Measurements from ENCODE around the gene TFAP2D.

TFAP2D gene

DNA sequence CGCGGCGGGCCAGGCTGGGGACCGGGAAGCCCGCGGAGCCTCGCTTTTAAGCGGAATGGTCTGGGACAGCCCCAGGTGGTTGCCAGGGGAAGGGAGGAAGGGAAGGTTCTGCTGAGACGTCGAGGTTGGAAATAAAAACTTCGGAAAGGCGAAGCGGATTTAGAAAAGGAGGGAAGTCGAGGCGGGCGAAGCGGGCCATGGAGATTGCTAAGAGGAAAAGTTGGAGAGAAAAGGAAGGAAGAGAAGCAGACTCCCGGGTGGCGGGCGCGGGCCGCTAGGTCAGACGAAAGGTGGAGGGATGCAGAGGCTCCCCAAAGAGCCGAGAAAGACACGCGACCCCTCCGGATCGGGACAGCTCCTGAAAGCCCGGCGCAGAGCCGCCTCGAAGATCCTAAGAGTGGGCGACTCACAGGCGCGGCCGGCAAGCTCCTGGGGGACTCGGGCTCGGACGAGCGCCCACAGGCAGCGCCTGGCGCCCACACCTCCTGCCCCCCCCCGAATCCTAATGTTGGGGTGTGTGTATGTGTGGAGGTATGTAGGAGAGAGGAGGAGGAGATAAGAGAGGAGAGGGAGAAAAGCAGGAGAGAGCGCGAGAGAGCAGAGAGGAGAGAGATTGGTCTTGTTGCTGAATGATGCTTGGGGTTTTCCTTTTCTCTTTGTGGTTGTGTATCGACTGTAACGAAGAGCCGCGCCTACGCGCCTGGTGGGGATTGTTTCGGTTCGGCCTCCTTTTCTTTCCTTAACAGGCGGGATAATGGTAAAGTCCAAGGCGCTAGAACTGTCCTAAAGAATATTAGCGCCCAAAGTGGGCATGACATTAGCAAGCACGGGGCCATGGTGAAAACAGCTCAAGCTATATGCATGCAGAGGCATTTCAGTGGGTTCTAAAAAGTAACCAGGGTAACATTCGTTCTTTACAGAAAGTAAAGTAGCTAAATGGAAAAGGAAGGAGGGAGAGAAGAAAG is 106.9 kb downstream of the TFAP2D start:
- TF ChIP-seq, protein P1, sequence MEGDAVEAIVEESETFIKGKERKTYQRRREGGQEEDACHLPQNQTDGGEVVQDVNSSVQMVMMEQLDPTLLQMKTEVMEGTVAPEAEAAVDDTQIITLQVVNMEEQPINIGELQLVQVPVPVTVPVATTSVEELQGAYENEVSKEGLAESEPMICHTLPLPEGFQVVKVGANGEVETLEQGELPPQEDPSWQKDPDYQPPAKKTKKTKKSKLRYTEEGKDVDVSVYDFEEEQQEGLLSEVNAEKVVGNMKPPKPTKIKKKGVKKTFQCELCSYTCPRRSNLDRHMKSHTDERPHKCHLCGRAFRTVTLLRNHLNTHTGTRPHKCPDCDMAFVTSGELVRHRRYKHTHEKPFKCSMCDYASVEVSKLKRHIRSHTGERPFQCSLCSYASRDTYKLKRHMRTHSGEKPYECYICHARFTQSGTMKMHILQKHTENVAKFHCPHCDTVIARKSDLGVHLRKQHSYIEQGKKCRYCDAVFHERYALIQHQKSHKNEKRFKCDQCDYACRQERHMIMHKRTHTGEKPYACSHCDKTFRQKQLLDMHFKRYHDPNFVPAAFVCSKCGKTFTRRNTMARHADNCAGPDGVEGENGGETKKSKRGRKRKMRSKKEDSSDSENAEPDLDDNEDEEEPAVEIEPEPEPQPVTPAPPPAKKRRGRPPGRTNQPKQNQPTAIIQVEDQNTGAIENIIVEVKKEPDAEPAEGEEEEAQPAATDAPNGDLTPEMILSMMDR (IDR thresholded peaks at IDR 0.05) = no peak
- TF ChIP-seq ZFX (IDR thresholded peaks at IDR 0.05; ENCODE audit: borderline replicate concordance) = no peak
- peak overlapping the region; percentile 49 for H3K27ac ChIP-seq

DNA sequence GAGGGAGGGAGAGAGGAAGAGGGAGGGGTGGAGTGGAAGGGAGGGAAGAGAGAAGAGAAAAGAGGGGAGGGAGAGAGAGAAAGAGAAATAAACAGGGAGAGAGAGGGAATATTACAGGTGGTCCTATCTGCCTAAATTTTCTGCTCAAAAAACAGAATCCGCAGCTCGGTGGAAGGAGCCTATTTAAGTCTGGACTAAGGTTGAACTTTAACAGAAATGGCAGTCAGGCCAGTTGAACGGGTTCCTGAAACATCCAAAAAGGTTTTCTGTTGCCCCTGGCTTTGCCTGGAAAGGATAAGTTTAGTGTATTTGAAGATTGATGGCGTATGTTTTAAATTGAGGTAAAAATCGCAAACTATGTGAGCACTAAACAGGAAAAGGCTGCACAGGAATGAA is 107.5 kb downstream of the TFAP2D start:
- TF ChIP-seq, protein P1 (IDR thresholded peaks at IDR 0.05) = no peak
- TF ChIP-seq ZFX (IDR thresholded peaks at IDR 0.05; ENCODE audit: borderline replicate concordance) = no peak
- peak overlapping the region; percentile 49 for H3K27ac ChIP-seq

DNA sequence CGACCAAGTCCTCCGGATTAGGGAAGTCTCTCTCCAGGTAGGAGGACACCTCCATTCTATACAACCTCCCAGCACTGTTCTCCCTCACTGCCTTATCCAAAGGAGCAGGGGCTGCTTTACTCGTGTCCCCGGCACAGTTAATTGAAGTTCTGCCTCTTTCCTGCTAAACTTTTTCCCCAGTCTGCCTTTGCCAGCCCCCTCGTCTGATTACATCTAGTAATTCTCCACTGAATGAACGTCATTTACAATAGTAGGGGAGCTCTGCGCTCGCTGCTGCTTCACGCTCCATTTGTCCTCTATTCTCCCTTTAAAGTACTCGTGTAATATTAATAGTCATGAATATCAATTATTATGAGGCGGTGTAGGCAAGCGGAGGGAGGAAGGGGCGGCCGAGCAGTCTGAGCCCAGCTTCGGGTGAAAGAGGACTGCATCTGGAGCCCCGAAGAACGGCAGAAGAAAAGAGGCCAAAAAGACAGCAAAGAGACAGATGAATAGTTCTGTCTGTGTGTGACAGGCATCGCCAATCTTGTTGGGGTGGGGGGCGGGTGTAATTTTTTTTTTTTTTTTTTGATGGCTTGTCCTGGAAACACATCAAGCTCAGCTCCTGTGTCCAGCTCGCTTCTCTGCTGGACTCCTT is 108.2 kb downstream of the TFAP2D start:
- 0 out of 2 replicates have a peak overlapping the region, but pooled peaks have one; percentile 49 for H3K27ac ChIP-seq
- no peak for TF ChIP-seq ZFX (IDR thresholded peaks at IDR 0.05; ENCODE audit: borderline replicate concordance)

DNA sequence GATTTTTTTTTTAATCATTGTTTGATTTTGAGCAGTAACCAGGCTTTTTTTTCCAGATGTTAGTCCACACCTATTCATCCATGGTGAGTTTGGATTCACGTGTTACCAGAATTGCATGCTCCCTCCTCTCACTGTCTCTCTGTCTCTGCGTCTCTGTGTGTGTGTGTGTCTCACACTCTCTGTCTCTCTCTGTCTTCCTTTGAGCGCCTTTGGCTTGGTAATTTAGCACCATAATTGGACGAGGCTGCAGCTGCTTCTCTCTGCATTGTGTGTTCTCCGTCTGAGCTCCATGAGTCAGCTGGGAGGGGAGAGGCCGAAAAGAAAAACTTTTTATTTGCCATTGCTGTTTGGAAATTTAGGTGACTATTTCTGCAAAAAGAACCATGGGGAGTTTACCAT is 108.8 kb downstream of the TFAP2D start:
- no peak for TF ChIP-seq ZFX (IDR thresholded peaks at IDR 0.05; ENCODE audit: borderline replicate concordance)
- TF ChIP-seq, protein P1 (IDR thresholded peaks at IDR 0.05) = no peak
- H3K27ac ChIP-seq = no peak overlapping the region
